SK-N-SH (cell line): ENCODE measurements around the gene KLHL5. TPM values are rescaled to one million over a fixed set of nuclear protein-coding genes. Genes with fewer than 3 reads are reported as not detected.

ENCODE experiments used
- CTCF ChIA-PET: fragments of 300-600, 350-600 bp; formaldehyde crosslinking; extraction: SDS; loops from one replicate; lab custom pipeline; 2021; lab: Yijun Ruan, JAX
- POLR2A ChIA-PET: fragments of 350-600 bp; sonication (Branson Sonifier 250); formaldehyde crosslinking; extraction: SDS; loops from one replicate; lab custom pipeline; 2020; ENCODE audit warnings: antibody characterized with exemption, inconsistent platforms; lab: Yijun Ruan, JAX
- DNase-seq: peaks from one replicate; pipeline ENCODE4 v3.0.0; 2012
- H2AFZ ChIP-seq: fragments of 200-600 bp; sonication (generic); 2 replicates; pipeline ENCODE4 v1.8.1; 2016; ENCODE audit warnings: antibody characterized with exemption, mild to moderate bottlenecking, low read depth
- H3F3A ChIP-seq: fragments of 200-600 bp; sonication (generic); replicated peaks from 2 replicates; pipeline ENCODE3; 2016; ENCODE audit warnings: antibody characterized with exemption, mild to moderate bottlenecking; ENCODE audit not compliant: insufficient read depth
- H3K27ac ChIP-seq, 2 experiments: fragments of 200-500 bp in 1 of 2; fragments of 200-600 bp in 1 of 2; sonication (Bioruptor generic) in 1 of 2; sonication (generic), shearing (Covaris generic) in 1 of 2; 2 replicates each; pipeline versions ENCODE4 v1.5.1 to v1.6.1; 2014 to 2016; ENCODE audit warnings: low read depth in 2 of 2, inconsistent platforms in 1 of 2, low read length in 1 of 2, mild to moderate bottlenecking in 1 of 2, mixed read lengths in 1 of 2
- H3K27me3 ChIP-seq: fragments of 200-600 bp; sonication (generic), shearing (Covaris generic); 2 replicates; pipeline ENCODE4 v1.6.1; 2016; ENCODE audit warnings: mixed run types; ENCODE audit not compliant: insufficient read depth
- H3K36me3 ChIP-seq, 2 experiments: fragments of 200-500 bp in 1 of 2; fragments of 200-600 bp in 1 of 2; sonication (Bioruptor generic) in 1 of 2; sonication (generic) in 1 of 2; replicated peaks in 1 of 2; 2 replicates each; pipeline versions ENCODE3 to v1.5.1; 2014 to 2016; ENCODE audit warnings: low read length in 1 of 2, mild to moderate bottlenecking in 1 of 2; ENCODE audit not compliant: insufficient read depth in 2 of 2, control insufficient read depth in 1 of 2
- H3K4me1 ChIP-seq, 2 experiments: fragments of 200-500 bp in 1 of 2; fragments of 200-600 bp in 1 of 2; sonication (Bioruptor generic) in 1 of 2; sonication (generic), shearing (Covaris generic) in 1 of 2; 2 replicates each; pipeline versions ENCODE4 v1.5.1 to v1.6.1; 2014 to 2016; ENCODE audit warnings: low read depth in 1 of 2, low read length in 1 of 2, mixed run types in 1 of 2; ENCODE audit not compliant: insufficient read depth in 2 of 2, control insufficient read depth in 1 of 2
- H3K4me2 ChIP-seq: fragments of 200-600 bp; sonication (generic), shearing (Covaris generic); 2 replicates; pipeline ENCODE4 v1.6.1; 2017; ENCODE audit warnings: mixed run types
- H3K4me3 ChIP-seq, 2 experiments: fragments of 200-500 bp in 1 of 2; fragments of 200-600 bp in 1 of 2; sonication (Bioruptor generic) in 1 of 2; sonication (generic), shearing (Covaris generic) in 1 of 2; 2 replicates each; pipeline versions ENCODE4 v1.5.1 to v1.8.1; 2014 to 2016; ENCODE audit warnings: low read depth in 2 of 2, inconsistent platforms in 1 of 2, low read length in 1 of 2, mild to moderate bottlenecking in 1 of 2, mixed read lengths in 1 of 2, moderate library complexity in 1 of 2
- H3K79me2 ChIP-seq: fragments of 200-600 bp; sonication (generic); 2 replicates; pipeline ENCODE4 v1.8.1; 2017; ENCODE audit warnings: mild to moderate bottlenecking; ENCODE audit not compliant: insufficient read depth
- H3K9ac ChIP-seq: fragments of 200-600 bp; sonication (generic); 2 replicates; pipeline ENCODE4 v1.6.1; 2017; ENCODE audit warnings: mixed run types
- H3K9me2 ChIP-seq: fragments of 200-600 bp; sonication (generic); 2 replicates; pipeline ENCODE4 v1.6.1; 2017; ENCODE audit warnings: mixed run types
- H3K9me3 ChIP-seq: fragments of 200-600 bp; sonication (generic); 2 replicates; pipeline ENCODE4 v1.6.1; 2017; ENCODE audit warnings: mixed run types, mild to moderate bottlenecking, moderate library complexity
- H4K20me1 ChIP-seq: fragments of 200-600 bp; sonication (generic); 2 replicates; pipeline ENCODE4 v1.6.1; 2017; ENCODE audit warnings: mild to moderate bottlenecking, mixed run types; ENCODE audit not compliant: insufficient read depth
- CHD2 ChIP-seq: fragments of 150-350 bp; IDR thresholded peaks from 2 replicates; pipeline ENCODE4 v1.6.1; 2018; ENCODE audit warnings: low read length; ENCODE audit not compliant: partially characterized antibody
- CTCF ChIP-seq: fragments of 200-600 bp; sonication (generic); IDR thresholded peaks from 2 replicates; pipeline ENCODE4 v1.6.1; 2017; ENCODE audit warnings: antibody characterized with exemption, mild to moderate bottlenecking, moderate library complexity
- EZH2phosphoT487 ChIP-seq: fragments of 200-600 bp; sonication (generic); IDR thresholded peaks from 2 replicates; pipeline ENCODE4 v1.6.1; 2017; ENCODE audit warnings: low read depth, mixed run types, mild to moderate bottlenecking, antibody characterized with exemption, moderate library complexity, borderline replicate concordance
- FOSL2 ChIP-seq: IDR thresholded peaks from 2 replicates; pipeline ENCODE4 v1.4.0; 2012; ENCODE audit warnings: low read depth, mild to moderate bottlenecking, moderate library complexity, borderline replicate concordance
- FOXJ3 ChIP-seq: sonication (generic); formaldehyde crosslinking; IDR thresholded peaks from 2 replicates; pipeline ENCODE4 v1.5.1; 2020; ENCODE audit warnings: mild to moderate bottlenecking, missing genetic modification reagents
- FOXM1 ChIP-seq: IDR thresholded peaks from 2 replicates; pipeline ENCODE4 v1.4.0; 2012; ENCODE audit warnings: low read depth, mild to moderate bottlenecking
- GATA2 ChIP-seq: sonication (generic); formaldehyde crosslinking; IDR thresholded peaks from 2 replicates; pipeline ENCODE4 v1.5.0; 2020; ENCODE audit warnings: mild to moderate bottlenecking, missing genetic modification reagents
- IRF3 ChIP-seq: fragments of 150-350 bp; IDR thresholded peaks from 2 replicates; pipeline ENCODE4 v1.6.1; 2016; ENCODE audit warnings: mild to moderate bottlenecking, low read depth, low read length
- JUND ChIP-seq: IDR thresholded peaks from 2 replicates; pipeline ENCODE4 v1.4.0; 2012
- MXI1 ChIP-seq: IDR thresholded peaks from 2 replicates; pipeline ENCODE4 v1.6.1; 2012; ENCODE audit warnings: mild to moderate bottlenecking, low read depth, low read length, improper control_type of control experiment
- POLR2AphosphoS5 ChIP-seq: IDR thresholded peaks from 2 replicates; pipeline ENCODE4 v1.6.1; 2012; ENCODE audit warnings: low read depth, low read length
- REST ChIP-seq: IDR thresholded peaks from 2 replicates; pipeline ENCODE4 v1.6.1; 2012; ENCODE audit warnings: mild to moderate bottlenecking, low read depth, low read length, moderate library complexity
- RXRA ChIP-seq: IDR thresholded peaks from 2 replicates; pipeline ENCODE4 v1.4.0; 2012; ENCODE audit warnings: low read depth, mild to moderate bottlenecking, borderline replicate concordance
- TAF1 ChIP-seq: IDR thresholded peaks from 2 replicates; pipeline ENCODE4 v1.6.1; 2012; ENCODE audit warnings: low read depth, mild to moderate bottlenecking, low read length, moderate library complexity, borderline replicate concordance
- TEAD4 ChIP-seq: IDR thresholded peaks from 2 replicates; pipeline ENCODE4 v1.4.0; 2012; ENCODE audit warnings: mild to moderate bottlenecking, borderline replicate concordance; ENCODE audit not compliant: insufficient read depth
- USF2 ChIP-seq: fragments of 150-350 bp; IDR thresholded peaks from 2 replicates; pipeline ENCODE4 v1.6.1; 2017; ENCODE audit warnings: antibody characterized with exemption, low read length, low read depth, borderline replicate concordance
- whole genome bisulfite sequencing: methylation state at CpG from one replicate; pipeline ENCODE4 v1.1.6; 2017; ENCODE audit warnings: low lambda C conversion rate; 5-methylcytosine and 5-hydroxymethylcytosine counted together
- polyA plus RNA-seq, 3 experiments: library from polyadenylated mRNA; depleted of rRNA; stranded (reverse); fragments of >200 nt; gene quantifications; 2 replicates each; pipeline ENCODE4 v1.2.3, GENCODE V29; 2012

Gene KLHL5
- polyA plus RNA-seq, 1 of the 3 experiments (the other 2 are of a cell fraction): 33.1 TPM

GRCh38 chr4:39063430-39063829 lies 1.4 kb downstream of the KLHL5 start:
- TF ChIP-seq TEAD4 (no peak), FOSL2 (no peak)
- H3K27ac ChIP-seq: peak overlapping the region; percentile 47 to 64; a peak in 3 of 4 replicates

GRCh38 chr4:39066371-39066770 lies 4.3 kb downstream of the KLHL5 start:
- no peak overlapping the region for H2AFZ ChIP-seq
- TF ChIP-seq FOSL2 (no peak), EZH2phosphoT487 (no peak), MXI1 (no peak), CHD2 (no peak), POLR2AphosphoS5 (no peak), RXRA (no peak), CTCF (no peak), FOXJ3 (CRISPR knock-in tag) (no peak), IRF3 (no peak), USF2 (no peak), TAF1 (no peak), FOXM1 (no peak), REST (no peak), GATA2 (CRISPR knock-in tag) (no peak), JUND (no peak)
- no peak for DNase-seq
- H3K4me2 ChIP-seq: no peak overlapping the region
- no peak overlapping the region for H3K9ac ChIP-seq
- peaks cover 14% of the 10 kb centered on the region for H3F3A ChIP-seq
- 96% methylated on average over 2 of the region's 2 CpGs for WGBS
- no peaks in the 10 kb centered on the region for H3K36me3 ChIP-seq
- CTCF ChIA-PET: no interaction called here
- H3K79me2 ChIP-seq: peaks cover 44% of the 10 kb centered on the region
- H3K9me3 ChIP-seq: no peaks in the 10 kb centered on the region
- no peaks in the 10 kb centered on the region; the same call in 1 of the 2 replicates for H4K20me1 ChIP-seq
- no peaks in the 10 kb centered on the region for H3K27me3 ChIP-seq
- no peak overlapping the region for H3K4me3 ChIP-seq
- H3K4me1 ChIP-seq: peaks cover 0 to 14% of the 10 kb centered on the region in 2 experiments; a peak in 2 of 4 replicates
- no peak overlapping the region for H3K27ac ChIP-seq
- POLR2A ChIA-PET: no interaction called here
- H3K9me2 ChIP-seq: no peaks in the 10 kb centered on the region

More at GRCh38 chr4:39063430-39063829, 1.4 kb downstream of the KLHL5 start:
- Histone ChIP-seq H3K27me3 (no peaks in the 10 kb centered on the region), H4K20me1 (no peaks in the 10 kb centered on the region; the same call in 1 of the 2 replicates), H3K4me1 (peaks cover 0 to 14% of the 10 kb centered on the region in 2 experiments; a peak in 2 of 4 replicates), H3K9me2 (no peaks in the 10 kb centered on the region), H2AFZ (no peak overlapping the region), H3K9me3 (no peaks in the 10 kb centered on the region), H3K4me3 (no peak overlapping the region), H3K9ac (no peak overlapping the region), H3K36me3 (no peaks in the 10 kb centered on the region), H3F3A (peaks cover 10% of the 10 kb centered on the region), H3K4me2 (no peak overlapping the region), H3K79me2 (peaks cover 67% of the 10 kb centered on the region)
- POLR2A ChIA-PET: no interaction called here
- CTCF ChIA-PET: interaction anchor here (1.0 to 4.1 kb wide), 3 partner anchors 22 to 151 kb away, joined by 3 to 15 read pairs (median 3); no protein-coding TSS in a partner anchor
- no peak for DNase-seq
